GM19468 (cell line): ENCODE measurements around the gene LAMC1.

ENCODE experiments used
- ATAC-seq: cut with Tn5 transposase; IDR thresholded peaks from one replicate; pipeline ENCODE4 v1.9.1; 2021; ENCODE audit warnings: mild to moderate bottlenecking, moderate library complexity, moderate number of reproducible peaks; ENCODE audit not compliant: unreplicated experiment; ENCODE audit errors: extremely low read depth

Gene LAMC1

GRCh38 chr1:183023146-183023600, at the start of gene LAMC1:
LAMC1 (plus strand) TSS chr1:183023420; CDS start chr1:183023717, 297 bp downstream.
- no peak for ATAC-seq

GRCh38 chr1:182974506-182975191, 48.6 kb upstream of the LAMC1 start:
- no peak for ATAC-seq

GRCh38 chr1:182977480-182977879, 45.7 kb upstream of the LAMC1 start:
- ATAC-seq, result no peak

GRCh38 chr1:182978151-182978853, 44.9 kb upstream of the LAMC1 start:
- ATAC-seq, result no peak

- no peak for ATAC-seq
These were observed 39.1 kb upstream of the LAMC1 start for GRCh38 chr1:182984138-182984537.

- no peak for ATAC-seq
These were observed 38.6 kb upstream of the LAMC1 start for GRCh38 chr1:182984621-182985020.

- ATAC-seq, result no peak
These were observed 37.3 kb upstream of the LAMC1 start for GRCh38 chr1:182985876-182986275.

- no peak for ATAC-seq
These were observed 32.6 kb upstream of the LAMC1 start for GRCh38 chr1:182990413-182991144.

GRCh38 chr1:182993746-182994145, 29.5 kb upstream of the LAMC1 start:
- no peak for ATAC-seq

- no peak for ATAC-seq
These were observed 27.3 kb upstream of the LAMC1 start for GRCh38 chr1:182995894-182996293.

GRCh38 chr1:182996816-182997215, 26.4 kb upstream of the LAMC1 start:
- no peak for ATAC-seq

- ATAC-seq, result no peak
These were observed 24.7 kb upstream of the LAMC1 start for GRCh38 chr1:182998482-182998881.

- no peak for ATAC-seq
These were observed 22.9 kb upstream of the LAMC1 start for GRCh38 chr1:183000167-183000962.

- no peak for ATAC-seq
These were observed 21.0 kb upstream of the LAMC1 start for GRCh38 chr1:183002267-183002666.

- ATAC-seq, result no peak
These were observed 20.4 kb upstream of the LAMC1 start for GRCh38 chr1:183002797-183003196.

- ATAC-seq, result no peak
These were observed 20.0 kb upstream of the LAMC1 start for GRCh38 chr1:183003203-183003602.

GRCh38 chr1:183004141-183004540, 19.1 kb upstream of the LAMC1 start:
- ATAC-seq, result no peak

GRCh38 chr1:183011859-183012258, 11.4 kb upstream of the LAMC1 start:
- no peak for ATAC-seq

GRCh38 chr1:183012301-183012994, 10.8 kb upstream of the LAMC1 start:
- no peak for ATAC-seq
